ENCODE results near the gene ACSL3. TPM values are rescaled to one million over a fixed set of nuclear protein-coding genes. Genes with fewer than 3 reads are reported as not detected.
A peak's percentile ranks its signal among the peaks of the same experiment; 100 is the strongest.

ACSL3 gene
- total RNA-seq, 4 donors from 2014 or later: 34.7 to 56.8 (median 38.2) TPM

DNA sequence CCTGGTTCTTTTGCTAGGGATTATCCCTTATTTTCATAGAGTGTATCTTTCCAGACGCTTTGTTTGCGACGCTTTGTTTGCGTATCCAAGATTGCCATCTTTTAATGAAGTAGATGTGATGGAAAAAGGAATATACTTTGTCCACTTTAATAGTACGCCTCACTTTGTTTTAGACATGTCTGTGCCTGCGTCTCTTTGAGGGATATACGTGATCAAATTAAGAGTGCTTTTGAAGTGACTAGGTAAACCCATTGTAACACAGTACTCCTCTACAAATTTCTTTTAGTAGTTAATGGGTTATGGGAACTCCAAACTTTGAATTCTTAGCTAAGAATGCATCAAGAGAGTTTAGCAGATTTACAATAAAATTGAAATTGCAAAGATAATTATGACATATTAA is 27.9 kb downstream of the ACSL3 start:
- in situ Hi-C loops (cut with MboI; ENCODE audit: low sequenced_read_pairs in 4 of 4) (no loop called here), intact Hi-C loops (cut with DNase I; ENCODE audit: low total_unique reads) (no loop called here)
- H3K4me1 ChIP-seq: peaks cover 62 to 75% of the 10 kb centered on the region in 2 donors
- no peaks in the 10 kb centered on the region for H3K9me3 ChIP-seq
- no peaks in the 10 kb centered on the region for H3K27me3 ChIP-seq
- ATAC-seq: no peak
- H3K36me3 ChIP-seq: no peaks in the 10 kb centered on the region
- no peak for TF ChIP-seq POLR2A (IDR thresholded peaks at IDR 0.05)
- TF ChIP-seq, protein P1, sequence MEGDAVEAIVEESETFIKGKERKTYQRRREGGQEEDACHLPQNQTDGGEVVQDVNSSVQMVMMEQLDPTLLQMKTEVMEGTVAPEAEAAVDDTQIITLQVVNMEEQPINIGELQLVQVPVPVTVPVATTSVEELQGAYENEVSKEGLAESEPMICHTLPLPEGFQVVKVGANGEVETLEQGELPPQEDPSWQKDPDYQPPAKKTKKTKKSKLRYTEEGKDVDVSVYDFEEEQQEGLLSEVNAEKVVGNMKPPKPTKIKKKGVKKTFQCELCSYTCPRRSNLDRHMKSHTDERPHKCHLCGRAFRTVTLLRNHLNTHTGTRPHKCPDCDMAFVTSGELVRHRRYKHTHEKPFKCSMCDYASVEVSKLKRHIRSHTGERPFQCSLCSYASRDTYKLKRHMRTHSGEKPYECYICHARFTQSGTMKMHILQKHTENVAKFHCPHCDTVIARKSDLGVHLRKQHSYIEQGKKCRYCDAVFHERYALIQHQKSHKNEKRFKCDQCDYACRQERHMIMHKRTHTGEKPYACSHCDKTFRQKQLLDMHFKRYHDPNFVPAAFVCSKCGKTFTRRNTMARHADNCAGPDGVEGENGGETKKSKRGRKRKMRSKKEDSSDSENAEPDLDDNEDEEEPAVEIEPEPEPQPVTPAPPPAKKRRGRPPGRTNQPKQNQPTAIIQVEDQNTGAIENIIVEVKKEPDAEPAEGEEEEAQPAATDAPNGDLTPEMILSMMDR (IDR thresholded peaks at IDR 0.05 in 4 of 5, conservative IDR thresholded peaks at IDR 0.05 in 1 of 5): no peak
- H3K4me3 ChIP-seq: no peak overlapping the region
- DNase-seq: no peak
- H3K27ac ChIP-seq: peak overlapping the region in 3 of 4 donors; percentile 56 to 70 (median 70)

DNA sequence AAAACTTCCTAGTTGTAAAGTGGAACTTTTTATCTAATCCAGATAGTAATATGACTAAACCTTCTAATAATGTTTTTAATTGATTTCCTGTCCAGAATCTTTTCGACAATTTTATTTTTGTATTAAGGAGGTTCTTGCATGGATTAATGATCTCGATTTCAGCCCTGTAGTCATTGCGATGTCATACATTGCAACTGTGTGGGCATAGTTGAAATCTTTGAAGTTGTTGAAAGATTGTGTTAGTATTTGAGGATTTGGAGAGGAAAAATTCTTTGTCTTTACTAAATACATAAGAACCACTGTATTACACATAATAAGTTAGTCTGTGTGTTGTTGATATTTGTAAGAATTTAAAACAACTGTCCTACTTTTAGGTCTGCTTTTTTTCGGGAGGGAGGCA is 31.1 kb downstream of the ACSL3 start:
- intact Hi-C loops (cut with DNase I; ENCODE audit: low total_unique reads): no loop called here

DNA sequence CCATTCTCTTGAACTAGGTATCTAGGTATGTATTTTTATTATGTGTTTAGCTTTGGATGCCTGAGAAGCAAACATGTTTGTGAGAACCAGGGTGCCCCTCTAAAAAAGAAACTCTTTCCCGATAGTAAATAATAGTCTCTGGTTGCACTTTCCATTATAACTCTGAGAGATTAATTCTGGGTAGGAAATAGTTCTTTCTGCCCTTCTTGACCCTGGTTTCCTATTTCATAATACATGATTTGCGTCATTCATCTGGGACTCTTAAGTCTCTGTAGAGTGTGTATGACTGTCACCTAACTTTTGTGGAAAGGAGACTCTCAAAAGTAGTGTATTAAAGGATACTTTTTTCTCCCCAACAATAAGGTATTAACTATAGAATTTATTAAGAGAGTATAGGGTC is 31.5 kb downstream of the ACSL3 start:
- in situ Hi-C loops (cut with MboI; ENCODE audit: low sequenced_read_pairs in 4 of 4) (no loop called here), intact Hi-C loops (cut with DNase I; ENCODE audit: low total_unique reads) (no loop called here)
- peak overlapping the region; percentile 46 to 70 (median 62) for H3K27ac ChIP-seq
- TF ChIP-seq, protein P1 (IDR thresholded peaks at IDR 0.05 in 4 of 5, conservative IDR thresholded peaks at IDR 0.05 in 1 of 5): no peak
- no peaks in the 10 kb centered on the region for H3K27me3 ChIP-seq
- peak; percentile 84 to 85 for ATAC-seq
- peaks cover 45 to 49% of the 10 kb centered on the region in 2 donors for H3K4me1 ChIP-seq
- H3K36me3 ChIP-seq: no peaks in the 10 kb centered on the region
- H3K9me3 ChIP-seq: no peaks in the 10 kb centered on the region
- H3K4me3 ChIP-seq: peak overlapping the region in 3 of 4 donors; percentile 5 to 29 (median 7)
- DNase-seq: no peak

More for the DNA sequence above, 31.1 kb downstream of the ACSL3 start:
- DNase-seq (no peak), ATAC-seq (no peak)
- in situ Hi-C loops (cut with MboI; ENCODE audit: low sequenced_read_pairs in 4 of 4): no loop called here
- Histone ChIP-seq H3K27me3 (no peaks in the 10 kb centered on the region), H3K4me3 (peak overlapping the region in 3 of 4 donors; percentile 5 to 29 (median 7)), H3K9me3 (no peaks in the 10 kb centered on the region), H3K4me1 (peaks cover 49 to 53% of the 10 kb centered on the region in 2 donors), H3K36me3 (no peaks in the 10 kb centered on the region), H3K27ac (peak overlapping the region; percentile 46 to 70 (median 62))
- TF ChIP-seq POLR2A (IDR thresholded peaks at IDR 0.05): no peak
- TF ChIP-seq, protein P1 (IDR thresholded peaks at IDR 0.05 in 4 of 5, conservative IDR thresholded peaks at IDR 0.05 in 1 of 5): no peak

DNA sequence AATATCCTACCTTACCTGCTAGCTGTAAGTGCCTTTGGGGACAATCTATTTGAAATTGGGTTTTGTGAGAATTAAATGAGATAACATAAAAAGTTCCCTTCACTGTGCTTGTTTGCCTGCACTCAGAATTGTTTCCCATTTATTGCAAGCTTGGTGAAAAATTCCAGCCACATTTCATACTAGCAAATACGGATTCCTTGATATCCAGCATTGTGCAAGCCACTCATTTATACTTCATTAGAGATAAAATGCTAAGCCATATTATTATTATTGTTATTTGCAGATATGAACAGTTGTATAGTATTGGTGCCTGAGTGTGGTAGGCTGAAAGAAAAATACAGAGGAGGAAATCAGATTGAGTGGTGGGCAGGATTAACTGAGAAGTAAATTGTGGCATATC is 31.9 kb downstream of the ACSL3 start:
- no peak for TF ChIP-seq POLR2A (IDR thresholded peaks at IDR 0.05)
- TF ChIP-seq, protein P1 (IDR thresholded peaks at IDR 0.05 in 4 of 5, conservative IDR thresholded peaks at IDR 0.05 in 1 of 5): no peak
- Histone ChIP-seq H3K27ac (peak overlapping the region; percentile 46 to 70 (median 62)), H3K4me3 (no peak overlapping the region), H3K9me3 (no peaks in the 10 kb centered on the region), H3K4me1 (peaks cover 44 to 46% of the 10 kb centered on the region in 2 donors), H3K36me3 (no peaks in the 10 kb centered on the region), H3K27me3 (no peaks in the 10 kb centered on the region)
- ATAC-seq (no peak), DNase-seq (no peak)
- in situ Hi-C loops (cut with MboI; ENCODE audit: low sequenced_read_pairs in 4 of 4) (no loop called here), intact Hi-C loops (cut with DNase I; ENCODE audit: low total_unique reads) (no loop called here)

DNA sequence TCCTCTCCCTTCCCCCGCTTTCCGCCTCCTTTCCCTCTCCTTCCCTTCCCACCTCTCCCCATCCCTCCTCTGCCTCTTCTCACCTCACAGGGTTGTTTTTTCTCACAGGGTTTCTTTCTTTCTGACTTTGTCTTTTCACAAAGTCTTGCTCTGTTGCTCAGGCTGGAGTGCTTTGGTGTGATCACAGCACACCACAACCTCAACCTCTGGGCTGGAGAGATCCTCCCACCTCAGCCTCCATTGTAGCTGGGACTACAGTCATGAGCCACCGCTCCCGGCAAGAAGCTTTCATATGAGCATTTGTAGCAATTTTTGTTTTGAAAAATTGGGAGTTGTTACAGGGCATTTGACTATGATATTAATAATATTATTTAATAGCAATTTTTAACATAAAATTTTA is 32.9 kb downstream of the ACSL3 start:
- TF ChIP-seq POLR2A (IDR thresholded peaks at IDR 0.05): no peak
- TF ChIP-seq, protein P1 (IDR thresholded peaks at IDR 0.05 in 4 of 5, conservative IDR thresholded peaks at IDR 0.05 in 1 of 5): no peak
- DNase-seq (no peak), ATAC-seq (no peak)
- Histone ChIP-seq H3K27me3 (no peaks in the 10 kb centered on the region), H3K27ac (peak overlapping the region; percentile 17 to 70 (median 58)), H3K4me3 (no peak overlapping the region), H3K9me3 (no peaks in the 10 kb centered on the region), H3K4me1 (peaks cover 44 to 49% of the 10 kb centered on the region in 2 donors), H3K36me3 (no peaks in the 10 kb centered on the region)
- intact Hi-C loops (cut with DNase I; ENCODE audit: low total_unique reads) (no loop called here), in situ Hi-C loops (cut with MboI; ENCODE audit: low sequenced_read_pairs in 4 of 4) (no loop called here)
